ENCODE results near the gene DLEC1. TPM values are rescaled to one million over a fixed set of nuclear protein-coding genes. Genes with fewer than 3 reads are reported as not detected.

The DLEC1 gene
- total RNA-seq, 1 donor from 2014 or later: 0.54 TPM

GRCh38 chr3:38117748-38118420 is 78.9 kb downstream of the DLEC1 start:
- no peak overlapping the region for H3K9ac ChIP-seq (ENCODE audit: low read length)
- DNase-seq (ENCODE audit: low read depth) (peak; percentile 19), FAIRE-seq (no peak)
- H3K4me1 ChIP-seq (ENCODE audit: insufficient read depth, low read length): no peaks in the 10 kb centered on the region
- no peaks in the 10 kb centered on the region for H3K27me3 ChIP-seq (ENCODE audit: insufficient read depth, low read length)
- TF ChIP-seq EZH2 (IDR thresholded peaks at IDR 0.05; ENCODE audit: insufficient read depth, low read length) (no peak), CTCF (IDR thresholded peaks at IDR 0.05; ENCODE audit: insufficient read depth, low read depth, low read length) (peak; percentile 55)
- no peaks in the 10 kb centered on the region for H3K79me2 ChIP-seq (ENCODE audit: insufficient read depth, low read length)
- H3K27ac ChIP-seq (ENCODE audit: low read depth, low read length): no peak overlapping the region
- peaks cover 7% of the 10 kb centered on the region for H4K20me1 ChIP-seq (ENCODE audit: insufficient read depth, low read length)
- Mint-ChIP-seq H3K36me3 (ENCODE audit: low read depth, unreplicated experiment) (peaks cover 20% of the 10 kb centered on the region), H3K4me3 (ENCODE audit: unreplicated experiment) (no peak overlapping the region), H3K4me1 (ENCODE audit: low read depth, unreplicated experiment) (no peaks in the 10 kb centered on the region), H3K27ac (ENCODE audit: unreplicated experiment) (no peak overlapping the region), H3K9me3 (ENCODE audit: unreplicated experiment) (peaks cover 2% of the 10 kb centered on the region), H3K27me3 (ENCODE audit: low read depth, unreplicated experiment) (peaks cover 11% of the 10 kb centered on the region)
- H2AFZ ChIP-seq (ENCODE audit: low read depth, low read length): no peak overlapping the region
- H3K9me3 ChIP-seq (ENCODE audit: insufficient read depth, low read depth, low read length): no peaks in the 10 kb centered on the region
- no peak overlapping the region for H3K4me3 ChIP-seq (ENCODE audit: insufficient read depth, low read depth, low read length)
- H3K4me2 ChIP-seq (ENCODE audit: low read length): no peak overlapping the region
- peaks cover 3% of the 10 kb centered on the region for H3K36me3 ChIP-seq (ENCODE audit: insufficient read depth, low read length)

- no peak overlapping the region for H3K9ac ChIP-seq (ENCODE audit: low read length)
- H3K36me3 ChIP-seq (ENCODE audit: insufficient read depth, low read length): peaks cover 7% of the 10 kb centered on the region
- no peaks in the 10 kb centered on the region for H3K79me2 ChIP-seq (ENCODE audit: insufficient read depth, low read length)
- H4K20me1 ChIP-seq (ENCODE audit: insufficient read depth, low read length): peaks cover 14% of the 10 kb centered on the region
- FAIRE-seq (no peak), DNase-seq (ENCODE audit: low read depth) (no peak)
- H3K27ac Mint-ChIP-seq (ENCODE audit: unreplicated experiment): no peak overlapping the region
- no peak overlapping the region for H3K27ac ChIP-seq (ENCODE audit: low read depth, low read length)
- H3K4me3 ChIP-seq (ENCODE audit: insufficient read depth, low read depth, low read length): no peak overlapping the region
- peaks cover 11% of the 10 kb centered on the region for H3K27me3 Mint-ChIP-seq (ENCODE audit: low read depth, unreplicated experiment)
- peaks cover 2% of the 10 kb centered on the region for H3K9me3 Mint-ChIP-seq (ENCODE audit: unreplicated experiment)
- H3K4me1 Mint-ChIP-seq (ENCODE audit: low read depth, unreplicated experiment): no peaks in the 10 kb centered on the region
- no peak overlapping the region for H3K4me2 ChIP-seq (ENCODE audit: low read length)
- no peaks in the 10 kb centered on the region for H3K9me3 ChIP-seq (ENCODE audit: insufficient read depth, low read depth, low read length)
- H3K4me1 ChIP-seq (ENCODE audit: insufficient read depth, low read length): no peaks in the 10 kb centered on the region
- H3K4me3 Mint-ChIP-seq (ENCODE audit: unreplicated experiment): no peak overlapping the region
- H3K27me3 ChIP-seq (ENCODE audit: insufficient read depth, low read length): no peaks in the 10 kb centered on the region
- H2AFZ ChIP-seq (ENCODE audit: low read depth, low read length): no peak overlapping the region
- no peak for TF ChIP-seq CTCF (IDR thresholded peaks at IDR 0.05; ENCODE audit: insufficient read depth, low read depth, low read length)
- TF ChIP-seq EZH2 (IDR thresholded peaks at IDR 0.05; ENCODE audit: insufficient read depth, low read length): no peak
- peaks cover 23% of the 10 kb centered on the region for H3K36me3 Mint-ChIP-seq (ENCODE audit: low read depth, unreplicated experiment)
These were observed 79.6 kb downstream of the DLEC1 start for GRCh38 chr3:38118421-38119247.

DNA sequence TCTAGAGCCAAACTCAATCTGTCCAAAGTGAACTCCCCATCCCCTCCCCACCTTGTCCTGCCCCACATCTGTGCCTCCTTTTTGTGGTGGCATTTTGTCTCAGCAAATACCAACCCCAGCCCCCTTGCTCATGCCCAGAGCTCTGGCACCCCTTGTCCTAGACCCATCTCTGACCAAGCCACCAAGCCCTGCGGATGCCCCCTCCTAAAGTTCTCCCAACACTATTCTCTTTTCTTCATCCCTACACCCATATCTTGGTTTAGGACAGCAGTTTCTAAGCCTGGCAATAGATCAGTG is 80.2 kb downstream of the DLEC1 start:
- no peak for DNase-seq (ENCODE audit: low read depth)
- Histone ChIP-seq H3K36me3 (ENCODE audit: insufficient read depth, low read length) (peaks cover 7% of the 10 kb centered on the region), H3K9ac (ENCODE audit: low read length) (no peak overlapping the region), H3K4me2 (ENCODE audit: low read length) (no peak overlapping the region), H3K9me3 (ENCODE audit: insufficient read depth, low read depth, low read length) (no peaks in the 10 kb centered on the region), H3K4me3 (ENCODE audit: insufficient read depth, low read depth, low read length) (no peak overlapping the region), H3K79me2 (ENCODE audit: insufficient read depth, low read length) (no peaks in the 10 kb centered on the region), H2AFZ (ENCODE audit: low read depth, low read length) (no peak overlapping the region), H3K27me3 (ENCODE audit: insufficient read depth, low read length) (no peaks in the 10 kb centered on the region), H3K27ac (ENCODE audit: low read depth, low read length) (no peak overlapping the region), H3K4me1 (ENCODE audit: insufficient read depth, low read length) (no peaks in the 10 kb centered on the region), H4K20me1 (ENCODE audit: insufficient read depth, low read length) (peaks cover 14% of the 10 kb centered on the region)
- Mint-ChIP-seq H3K27me3 (ENCODE audit: low read depth, unreplicated experiment) (peaks cover 11% of the 10 kb centered on the region), H3K4me1 (ENCODE audit: low read depth, unreplicated experiment) (no peaks in the 10 kb centered on the region), H3K36me3 (ENCODE audit: low read depth, unreplicated experiment) (peaks cover 23% of the 10 kb centered on the region), H3K9me3 (ENCODE audit: unreplicated experiment) (peaks cover 2% of the 10 kb centered on the region), H3K27ac (ENCODE audit: unreplicated experiment) (no peak overlapping the region), H3K4me3 (ENCODE audit: unreplicated experiment) (no peak overlapping the region)
- no peak for TF ChIP-seq CTCF (IDR thresholded peaks at IDR 0.05; ENCODE audit: insufficient read depth, low read depth, low read length)
- TF ChIP-seq EZH2 (IDR thresholded peaks at IDR 0.05; ENCODE audit: insufficient read depth, low read length): no peak
- FAIRE-seq: no peak
